HL-60 (cell line): ENCODE measurements around the gene COL23A1.

Experiments used
- DNase-seq, 2 experiments: peaks; one replicate each; pipeline ENCODE4 v3.0.0-alpha.2; 2010 to 2020; ENCODE audit warnings: low read depth in 1 of 2, low spot score in 1 of 2
- H3K27ac ChIP-seq: fragments of 250-450 bp; sonication (Bioruptor Pico); replicated peaks from 2 replicates; pipeline ENCODE4 v1.5.1; 2020; ENCODE audit warnings: mild to moderate bottlenecking, moderate library complexity
- H3K27me3 ChIP-seq: fragments of 250-450 bp; sonication (Bioruptor Pico); 2 replicates; pipeline ENCODE4 v1.5.1; 2021; ENCODE audit warnings: mild to moderate bottlenecking, moderate library complexity; ENCODE audit not compliant: insufficient read depth, poor library complexity, severe bottlenecking
- H3K4me3 ChIP-seq: replicated peaks from 2 replicates; pipeline ENCODE4 v1.5.1; 2011; ENCODE audit warnings: mild to moderate bottlenecking, control low read depth, low read length; ENCODE audit not compliant: insufficient read depth
- CTCF ChIP-seq: IDR thresholded peaks from one replicate; pipeline ENCODE4 v1.5.1; 2011; ENCODE audit warnings: low read length, control low read depth, inconsistent platforms; ENCODE audit not compliant: insufficient read depth
- GABPA ChIP-seq: IDR thresholded peaks from 2 replicates; pipeline ENCODE4 v1.6.1; 2012; ENCODE audit warnings: low read depth
- POLR2AphosphoS5 ChIP-seq: IDR thresholded peaks from 2 replicates; pipeline ENCODE4 v1.6.1; 2012; ENCODE audit warnings: low read depth
- REST ChIP-seq: IDR thresholded peaks from 2 replicates; pipeline ENCODE4 v1.6.1; 2012; ENCODE audit warnings: low read depth; ENCODE audit not compliant: insufficient replicate concordance
- SPI1 ChIP-seq: IDR thresholded peaks from 2 replicates; pipeline ENCODE4 v1.6.1; 2012; ENCODE audit warnings: low read depth, mild to moderate bottlenecking, borderline replicate concordance

The COL23A1 gene

DNA sequence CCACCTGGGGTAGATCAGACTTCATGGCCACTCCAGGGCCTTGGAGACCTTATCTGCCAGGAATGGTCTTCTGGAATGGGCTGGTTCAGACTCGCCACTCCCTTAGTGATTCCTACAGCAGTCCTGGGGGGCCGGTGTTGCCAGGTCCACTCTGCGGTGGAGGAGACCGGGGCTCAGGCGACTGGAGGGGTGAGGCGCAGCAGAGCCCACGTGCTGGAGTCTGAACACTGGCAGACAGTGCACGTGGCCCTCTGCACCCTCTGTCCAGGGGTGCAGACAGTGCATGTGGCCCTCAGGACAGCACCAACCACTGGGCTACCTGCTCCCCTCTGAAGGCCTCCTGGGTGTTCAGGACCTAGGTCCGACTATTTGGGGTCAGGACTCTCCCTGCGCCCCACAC lies 262.7 kb downstream of the COL23A1 start:
- Histone ChIP-seq H3K4me3 (no peak overlapping the region), H3K27me3 (no peaks in the 10 kb centered on the region), H3K27ac (peak overlapping the region; percentile 44; the same call in 1 of the 2 replicates)
- no peak for TF ChIP-seq SPI1
- TF ChIP-seq POLR2AphosphoS5, result no peak
- no peak for TF ChIP-seq REST
- no peak for TF ChIP-seq GABPA
- TF ChIP-seq CTCF, result no peak
- DNase-seq, result no peak

GRCh38 chr5:178326374-178326715 lies 263.8 kb downstream of the COL23A1 start:
- H3K27me3 ChIP-seq, result no peaks in the 10 kb centered on the region
- H3K4me3 ChIP-seq, result no peak overlapping the region
- H3K27ac ChIP-seq, result no peak overlapping the region
- TF ChIP-seq SPI1 (no peak), REST (no peak), POLR2AphosphoS5 (no peak), GABPA (no peak), CTCF (no peak)
- DNase-seq, result no peak

GRCh38 chr5:178325679-178326373 lies 264.4 kb downstream of the COL23A1 start:
- DNase-seq, result no peak
- no peak overlapping the region for H3K4me3 ChIP-seq
- no peak overlapping the region for H3K27ac ChIP-seq
- no peaks in the 10 kb centered on the region for H3K27me3 ChIP-seq
- TF ChIP-seq GABPA (no peak), CTCF (no peak), REST (no peak)
